GM12872 (cell line): ENCODE measurements around the gene MXD4.

ENCODE experiments used
- TF ChIP-seq, protein P1 (sequence below): IDR thresholded peaks from 3 replicates; pipeline ENCODE4 v1.5.1; 2011; ENCODE audit warnings: low read depth, mild to moderate bottlenecking, low read length, moderate library complexity; ENCODE audit not compliant: insufficient read depth

Gene MXD4

GRCh38 chr4:2272026-2272827 lies 10.3 kb upstream of the MXD4 start:
- TF ChIP-seq, protein P1, sequence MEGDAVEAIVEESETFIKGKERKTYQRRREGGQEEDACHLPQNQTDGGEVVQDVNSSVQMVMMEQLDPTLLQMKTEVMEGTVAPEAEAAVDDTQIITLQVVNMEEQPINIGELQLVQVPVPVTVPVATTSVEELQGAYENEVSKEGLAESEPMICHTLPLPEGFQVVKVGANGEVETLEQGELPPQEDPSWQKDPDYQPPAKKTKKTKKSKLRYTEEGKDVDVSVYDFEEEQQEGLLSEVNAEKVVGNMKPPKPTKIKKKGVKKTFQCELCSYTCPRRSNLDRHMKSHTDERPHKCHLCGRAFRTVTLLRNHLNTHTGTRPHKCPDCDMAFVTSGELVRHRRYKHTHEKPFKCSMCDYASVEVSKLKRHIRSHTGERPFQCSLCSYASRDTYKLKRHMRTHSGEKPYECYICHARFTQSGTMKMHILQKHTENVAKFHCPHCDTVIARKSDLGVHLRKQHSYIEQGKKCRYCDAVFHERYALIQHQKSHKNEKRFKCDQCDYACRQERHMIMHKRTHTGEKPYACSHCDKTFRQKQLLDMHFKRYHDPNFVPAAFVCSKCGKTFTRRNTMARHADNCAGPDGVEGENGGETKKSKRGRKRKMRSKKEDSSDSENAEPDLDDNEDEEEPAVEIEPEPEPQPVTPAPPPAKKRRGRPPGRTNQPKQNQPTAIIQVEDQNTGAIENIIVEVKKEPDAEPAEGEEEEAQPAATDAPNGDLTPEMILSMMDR: no peak

- TF ChIP-seq, protein P1: no peak
Measured at GRCh38 chr4:2271279-2272025, 9.5 kb upstream of the MXD4 start.

GRCh38 chr4:2270341-2271165 lies 8.6 kb upstream of the MXD4 start:
- TF ChIP-seq, protein P1: no peak

- TF ChIP-seq, protein P1: no peak
Measured at GRCh38 chr4:2269618-2270163, 7.8 kb upstream of the MXD4 start.

DNA sequence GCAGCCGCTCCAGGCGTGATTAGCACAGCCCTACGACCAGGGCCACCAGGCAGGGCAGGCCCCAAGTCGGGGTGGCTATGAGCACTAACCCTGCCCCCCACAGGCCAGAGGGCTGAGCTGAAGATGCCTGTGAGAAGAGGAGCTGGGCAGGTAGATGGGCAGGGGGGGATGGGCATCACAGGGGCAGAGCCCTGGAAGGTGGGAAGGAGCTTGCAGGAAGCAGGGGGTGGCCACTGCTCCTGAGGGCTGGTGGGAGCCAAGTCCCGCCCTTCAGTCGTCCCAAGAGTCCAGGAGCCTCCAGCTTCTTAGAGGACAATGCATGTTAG lies 7.3 kb upstream of the MXD4 start:
- TF ChIP-seq, protein P1: no peak

DNA sequence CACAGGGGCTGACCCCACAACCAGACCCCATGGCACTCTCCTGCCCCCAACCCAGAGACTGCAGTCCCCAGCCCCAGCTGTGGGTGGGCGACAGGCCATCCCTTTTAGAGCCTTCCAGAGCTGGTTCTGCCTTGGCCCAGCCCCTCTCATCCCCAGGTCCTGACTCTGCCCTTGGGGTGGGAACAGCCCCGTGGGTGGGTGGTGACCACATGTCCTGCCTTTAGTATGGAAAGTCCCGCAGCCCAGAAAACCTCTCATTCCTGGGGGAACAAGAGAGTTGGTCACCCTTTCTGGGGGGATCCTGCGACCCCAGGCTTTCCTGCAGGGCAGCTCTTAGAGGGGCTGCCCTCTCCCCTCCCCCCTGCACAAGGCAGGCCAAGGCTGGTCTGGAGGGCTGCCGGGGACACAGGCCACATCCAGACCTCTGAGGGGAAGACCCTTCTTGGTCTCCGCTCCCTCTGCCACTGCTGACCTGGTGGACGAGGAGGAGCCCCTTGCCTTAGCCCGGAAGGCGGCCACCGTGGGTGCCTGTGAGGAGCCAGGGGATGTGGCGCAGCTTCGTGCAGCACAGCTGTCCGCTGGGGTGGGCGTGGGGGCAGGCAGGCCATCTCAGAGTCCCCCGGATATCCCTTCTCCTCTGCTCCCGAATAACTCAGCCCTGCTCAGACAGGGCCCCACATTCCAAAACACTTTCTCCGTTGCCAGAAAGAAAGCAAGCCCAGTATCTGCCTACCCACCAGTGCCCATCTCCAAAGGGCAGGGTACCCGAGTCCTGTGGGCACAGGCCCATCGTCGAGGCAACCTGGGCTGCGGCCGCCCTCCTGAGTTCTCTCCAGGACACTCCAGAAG lies 6.7 kb upstream of the MXD4 start:
- TF ChIP-seq, protein P1: no peak
